ENCODE results near the gene CTNNA1. TPM values are rescaled to one million over a fixed set of nuclear protein-coding genes. Genes with fewer than 3 reads are reported as not detected.

CTNNA1 gene
- total and polyA plus RNA-seq, 2 of the 8 experiments (the other 6 are each of a cell fraction or from before 2014, with no cell fraction given) = 115 to 349 TPM

DNA sequence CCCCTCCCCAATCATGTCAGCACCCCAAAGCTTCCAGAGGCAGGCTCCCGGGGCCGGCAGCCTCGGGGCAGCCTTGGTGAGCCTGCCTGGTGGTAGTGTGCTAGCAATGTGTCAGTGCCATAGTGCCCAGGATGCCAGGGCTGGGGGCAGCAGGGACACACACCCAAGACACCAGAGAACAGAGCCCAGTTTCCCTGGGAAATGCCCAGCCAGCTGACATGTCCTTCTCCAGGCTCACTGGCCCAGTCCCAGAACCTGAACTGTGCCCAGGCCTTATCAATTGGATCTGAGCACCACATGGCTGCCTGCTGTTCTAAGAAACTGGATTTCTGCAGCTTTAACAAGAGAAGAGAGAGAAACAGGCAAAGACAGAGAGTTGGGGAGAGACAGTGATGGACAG is 196.8 kb downstream of the CTNNA1 start:
- H3K4me1 ChIP-seq (replicated peaks in 1 of 4; ENCODE audit: control insufficient read depth in 3 of 4, insufficient read depth in 4 of 4, low read length in 3 of 4) = peaks cover 0 to 24% (median 12%) of the 10 kb centered on the region in 4 experiments; a peak in 6 of 7 replicates
- H3K9ac ChIP-seq (replicated peaks in 1 of 4; ENCODE audit: extremely low read depth in 1 of 4, low read depth in 3 of 4, low read length in 3 of 4) = no peak overlapping the region

More for the DNA sequence above, 196.8 kb downstream of the CTNNA1 start:
- Histone ChIP-seq H3K23me2 (ENCODE audit: low read depth, low read length) (no peaks in the 10 kb centered on the region), H2AK5ac (ENCODE audit: low read depth, low read length) (no peak overlapping the region), H3K79me1 (ENCODE audit: low read depth, low read length) (no peaks in the 10 kb centered on the region; the same call in 1 of the 2 replicates), H3K27ac (ENCODE audit: low read depth, low read length) (no peak overlapping the region), H4K8ac (ENCODE audit: extremely low read depth, insufficient read depth, low read length) (no peak overlapping the region), H2BK12ac (ENCODE audit: low read depth, low read length) (no peak overlapping the region), H2AFZ (ENCODE audit: low read length) (no peak overlapping the region), H3K79me2 (ENCODE audit: control insufficient read depth in 1 of 2, insufficient read depth in 2 of 2, low read length in 2 of 2) (no peaks in the 10 kb centered on the region), H3K14ac (ENCODE audit: insufficient read length) (no peak overlapping the region), H3K56ac (replicated peaks; ENCODE audit: insufficient read length, low read depth, low read length) (no peak overlapping the region), H3K4ac (replicated peaks; ENCODE audit: insufficient read length, low read depth, low read length) (no peak overlapping the region), H4K5ac (ENCODE audit: insufficient read length, low read depth, low read length) (no peak overlapping the region), H2BK120ac (replicated peaks; ENCODE audit: low read depth, low read length) (no peak overlapping the region), H3K36me3 (ENCODE audit: control insufficient read depth in 2 of 4, insufficient read depth in 4 of 4, low read length in 3 of 4) (no peaks in the 10 kb centered on the region), H4K20me1 (replicated peaks in 1 of 2; ENCODE audit: control insufficient read depth in 1 of 2, insufficient read depth in 2 of 2, low read length in 2 of 2) (peaks cover 0 to 3% of the 10 kb centered on the region in 2 experiments), H2BK15ac (ENCODE audit: low read length) (no peak overlapping the region), H3K4me3 (ENCODE audit: extremely low read depth in 1 of 4, insufficient read depth in 2 of 4, low read depth in 3 of 4, low read length in 4 of 4) (no peak overlapping the region), H3K4me2 (ENCODE audit: insufficient read depth in 1 of 2, low read depth in 2 of 2, low read length in 2 of 2) (no peak overlapping the region), H2BK20ac (ENCODE audit: low read length) (no peak overlapping the region), H4K91ac (replicated peaks; ENCODE audit: insufficient read length, low read length) (no peak overlapping the region), H3K9me3 (ENCODE audit: insufficient read depth in 2 of 2, low read depth in 1 of 2, low read length in 1 of 2) (no peaks in the 10 kb centered on the region), H3K18ac (ENCODE audit: extremely low read depth, low read length) (no peak overlapping the region; the same call in 1 of the 2 replicates), H2BK5ac (ENCODE audit: low read depth, low read length) (no peak overlapping the region), H3K27me3 (replicated peaks in 1 of 4; ENCODE audit: control insufficient read depth in 3 of 4, extremely low read depth in 1 of 4, insufficient read depth in 3 of 4, low read length in 3 of 4) (no peaks in the 10 kb centered on the region), H3K23ac (ENCODE audit: insufficient read length) (no peak overlapping the region)
- 90% methylated on average over 3 of the region's 3 CpGs; no CpG with 5 or more reads in 1 of the 2 experiments for WGBS, 2 experiments (ENCODE audit: extremely low coverage in 1 of 2, insufficient coverage in 1 of 2, insufficient read length in 1 of 2, insufficient replicate concordance in 2 of 2, low coverage in 1 of 2, low lambda C conversion rate in 2 of 2, missing lambda C conversion rate in 1 of 2)
- FAIRE-seq = no peak
- TF ChIP-seq TEAD4 (IDR thresholded peaks at IDR 0.05; ENCODE audit: low read depth, low read length) = no peak
- TF ChIP-seq KDM1A (IDR thresholded peaks at IDR 0.05; ENCODE audit: borderline replicate concordance, low read length) = no peak
- POLR2A ChIA-PET (ENCODE audit: partially characterized antibody) = no interaction called here
- CTCF ChIA-PET (ENCODE audit: partially characterized antibody) = interaction anchor here (1.0 to 2.0 kb wide), 5 partner anchors 17 to 318 kb away, joined by 3 to 4 read pairs (median 4); no protein-coding TSS in a partner anchor
- DNase-seq (ENCODE audit: low read depth in 1 of 2, low spot score in 2 of 2) = no peak
